ENCODE results near the gene ALKBH1. TPM values are rescaled to one million over a fixed set of nuclear protein-coding genes. Genes with fewer than 3 reads are reported as not detected.

ALKBH1 gene
- total and polyA plus RNA-seq, 9 of the 15 experiments (the other 6 are each of a cell fraction or from before 2014, with no cell fraction given), result 5.3 to 19.4 (median 10.7) TPM

- Histone ChIP-seq H4K20me1 (replicated peaks; ENCODE audit: control insufficient read depth, insufficient read depth, low read length) (no peaks in the 10 kb centered on the region), H3K9me3 (replicated peaks; ENCODE audit: control insufficient read depth, insufficient read depth, low read depth, low read length) (no peaks in the 10 kb centered on the region), H3K79me2 (ENCODE audit: control insufficient read depth, insufficient read depth, low read length) (no peaks in the 10 kb centered on the region), H2AFZ (ENCODE audit: low read depth, low read length) (peak overlapping the region; percentile 92), H3K4me3 (no peak overlapping the region), H3K9me1 (ENCODE audit: control insufficient read depth, insufficient read depth, low read length) (no peaks in the 10 kb centered on the region), H3K36me3 (ENCODE audit: control insufficient read depth, insufficient read depth, low read length) (no peaks in the 10 kb centered on the region), H3K27ac (ENCODE audit: extremely low read depth, low read depth, low read length) (no peak overlapping the region), H3K27me3 (ENCODE audit: control insufficient read depth in 2 of 2, insufficient read depth in 2 of 2, low read length in 2 of 2) (no peaks in the 10 kb centered on the region), H3K9ac (ENCODE audit: insufficient read depth in 1 of 2, low read depth in 2 of 2, low read length in 2 of 2) (no peak overlapping the region), H3K4me1 (replicated peaks in 1 of 2; ENCODE audit: control insufficient read depth in 2 of 2, insufficient read depth in 2 of 2, low read length in 2 of 2) (peaks cover 9 to 11% of the 10 kb centered on the region in 2 experiments; a peak in 3 of 5 replicates), H3K4me2 (ENCODE audit: insufficient read depth, low read length) (peak overlapping the region; percentile 58)
- CTCF ChIA-PET (ENCODE audit: low intra/inter-chr PET ratio), result no interaction called here
- BruUV-seq (replicated peaks), result no TSS peak
- intact Hi-C loops (cut with micrococcal nuclease), result no loop called here
- POLR2A ChIA-PET, result interaction anchor here (0.6 kb wide), 1 partner anchor 441 kb away, joined by 3 read pairs; no protein-coding TSS in a partner anchor
- ATAC-seq (peak; percentile 18; the same call in 2 of the 3 replicates), FAIRE-seq (no peak), DNase-seq (ENCODE audit: extremely low read depth in 1 of 4, low spot score in 3 of 4) (no peak)
- TF ChIP-seq NUFIP1 (IDR thresholded peaks at IDR 0.05; ENCODE audit: partially characterized antibody), result no peak
- WGBS (ENCODE audit: insufficient coverage, low coverage, missing lambda C conversion rate), result 56% methylated on average over 14 of the region's 47 CpGs
- in situ Hi-C loops (cut with MboI), result no loop called here
Observed at GRCh38 chr14:77641534-77642341, 66.1 kb downstream of the ALKBH1 start.

DNA sequence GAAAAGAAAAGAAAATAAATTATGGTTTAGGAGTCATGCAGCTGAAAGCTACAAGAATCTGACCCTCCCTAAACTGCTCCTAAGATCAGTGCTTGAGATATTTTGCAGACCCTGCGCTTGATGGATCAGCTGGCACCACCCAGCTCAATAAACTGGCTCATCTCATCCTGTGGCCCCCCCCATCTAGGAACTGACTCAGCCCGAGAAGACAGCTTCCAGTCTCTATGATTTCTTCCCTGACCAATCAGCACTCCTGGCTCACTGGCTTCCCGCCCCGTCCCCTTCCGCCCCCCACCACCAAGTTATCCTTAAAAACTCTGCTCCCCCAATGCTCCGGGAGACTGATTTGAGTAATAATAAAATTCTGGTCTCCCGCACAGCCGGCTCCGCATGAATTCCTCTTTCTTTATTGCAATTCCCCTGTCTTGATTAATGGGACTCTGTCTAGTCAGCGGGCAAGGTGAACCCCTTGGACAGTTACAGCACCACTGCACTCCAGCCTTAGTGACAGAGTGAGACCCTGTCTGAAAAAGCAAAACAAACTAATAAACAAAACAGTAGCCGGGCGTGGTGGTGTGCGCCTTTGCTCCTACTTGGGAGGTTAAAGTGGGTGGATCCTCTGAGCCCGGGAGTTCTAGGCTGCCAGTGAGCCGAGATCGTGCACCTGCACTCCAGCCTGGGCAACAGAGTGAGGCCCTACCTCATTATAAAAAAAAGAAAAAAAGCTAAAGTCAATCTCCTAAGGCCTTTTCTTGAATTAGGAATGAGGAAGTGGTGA, 66.9 kb downstream of the ALKBH1 start:
- ATAC-seq (peak; percentile 80), DNase-seq (ENCODE audit: extremely low read depth in 1 of 4, low spot score in 3 of 4) (peak; percentile 23 to 45 (median 36)), FAIRE-seq (no peak)
- TF ChIP-seq PTRF (tag; IDR thresholded peaks at IDR 0.05), result no peak
- TF ChIP-seq SPI1 (IDR thresholded peaks at IDR 0.05; ENCODE audit: borderline replicate concordance, low read depth, low read length), result peak; percentile 87; the same call in 1 of the 2 replicates
- no peak for TF ChIP-seq ZNF699 (CRISPR knock-in tag; IDR thresholded peaks at IDR 0.05; ENCODE audit: insufficient replicate concordance)
- TF ChIP-seq ZSCAN29 (IDR thresholded peaks at IDR 0.05), result no peak
- H3K9me3 ChIP-seq (replicated peaks; ENCODE audit: control insufficient read depth, insufficient read depth, low read depth, low read length), result no peaks in the 10 kb centered on the region
- H4K20me1 ChIP-seq (replicated peaks; ENCODE audit: control insufficient read depth, insufficient read depth, low read length), result no peaks in the 10 kb centered on the region
- H3K79me2 ChIP-seq (ENCODE audit: control insufficient read depth, insufficient read depth, low read length), result no peaks in the 10 kb centered on the region
- BruUV-seq (replicated peaks), result no TSS peak
- no peaks in the 10 kb centered on the region for H3K27me3 ChIP-seq (ENCODE audit: control insufficient read depth in 2 of 2, insufficient read depth in 2 of 2, low read length in 2 of 2)
- 11% methylated on average over 12 of the region's 16 CpGs for WGBS (ENCODE audit: insufficient coverage, low coverage, missing lambda C conversion rate)
- no peak overlapping the region for H3K9ac ChIP-seq (ENCODE audit: insufficient read depth in 1 of 2, low read depth in 2 of 2, low read length in 2 of 2)
- peak overlapping the region; percentile 21 for H3K4me3 ChIP-seq
- intact Hi-C loops (cut with micrococcal nuclease) (no loop called here), in situ Hi-C loops (cut with MboI) (no loop called here)
- POLR2A ChIA-PET, result no interaction called here
- H3K4me1 ChIP-seq (replicated peaks in 1 of 2; ENCODE audit: control insufficient read depth in 2 of 2, insufficient read depth in 2 of 2, low read length in 2 of 2), result peaks cover 9 to 11% of the 10 kb centered on the region in 2 experiments; a peak in 3 of 5 replicates
- CTCF ChIA-PET (ENCODE audit: low intra/inter-chr PET ratio), result no interaction called here
- H3K36me3 ChIP-seq (ENCODE audit: control insufficient read depth, insufficient read depth, low read length), result no peaks in the 10 kb centered on the region
- H3K9me1 ChIP-seq (ENCODE audit: control insufficient read depth, insufficient read depth, low read length), result no peaks in the 10 kb centered on the region
- H2AFZ ChIP-seq (ENCODE audit: low read depth, low read length), result peak overlapping the region; percentile 92
- H3K4me2 ChIP-seq (ENCODE audit: insufficient read depth, low read length), result peak overlapping the region; percentile 58
- H3K27ac ChIP-seq (ENCODE audit: extremely low read depth, low read depth, low read length), result no peak overlapping the region

All from K562 (cell line).